Measurements from ENCODE around the gene RSPO3. TPM values are rescaled to one million over a fixed set of nuclear protein-coding genes. Genes with fewer than 3 reads are reported as not detected.

RSPO3 gene
- total RNA-seq, 1 experiment from 2014 or later, result not detected

DNA sequence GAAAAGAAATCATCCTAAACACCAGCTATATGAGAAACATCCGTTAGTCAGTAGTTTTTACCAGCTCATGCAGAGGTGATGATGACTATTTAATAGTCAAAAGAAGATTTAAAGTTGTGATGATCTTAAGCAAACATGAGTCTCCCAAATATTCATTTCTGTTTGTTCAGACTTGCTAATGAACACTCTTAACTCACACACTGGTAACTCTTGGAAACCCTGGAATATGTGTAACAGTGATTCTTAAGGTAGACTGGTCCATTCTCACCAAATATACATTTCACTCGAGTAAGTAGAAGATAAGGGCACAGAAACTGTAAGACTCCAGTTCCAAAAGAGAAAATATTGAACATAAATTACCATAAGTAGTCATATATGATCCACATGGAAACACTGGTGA, 29.1 kb downstream of the RSPO3 start:
- H3K36me3 Mint-ChIP-seq (ENCODE audit: insufficient read depth, unreplicated experiment), result no peaks in the 10 kb centered on the region
- peaks cover 82% of the 10 kb centered on the region for H3K27me3 Mint-ChIP-seq (ENCODE audit: insufficient read depth, unreplicated experiment)
- ChIA-PET POLR2A (no interaction called here), CTCF (no interaction called here)
- no peaks in the 10 kb centered on the region for H3K9me3 Mint-ChIP-seq (ENCODE audit: unreplicated experiment)
- BruUV-seq (replicated peaks), result no TSS peak
- TF ChIP-seq, protein P1, sequence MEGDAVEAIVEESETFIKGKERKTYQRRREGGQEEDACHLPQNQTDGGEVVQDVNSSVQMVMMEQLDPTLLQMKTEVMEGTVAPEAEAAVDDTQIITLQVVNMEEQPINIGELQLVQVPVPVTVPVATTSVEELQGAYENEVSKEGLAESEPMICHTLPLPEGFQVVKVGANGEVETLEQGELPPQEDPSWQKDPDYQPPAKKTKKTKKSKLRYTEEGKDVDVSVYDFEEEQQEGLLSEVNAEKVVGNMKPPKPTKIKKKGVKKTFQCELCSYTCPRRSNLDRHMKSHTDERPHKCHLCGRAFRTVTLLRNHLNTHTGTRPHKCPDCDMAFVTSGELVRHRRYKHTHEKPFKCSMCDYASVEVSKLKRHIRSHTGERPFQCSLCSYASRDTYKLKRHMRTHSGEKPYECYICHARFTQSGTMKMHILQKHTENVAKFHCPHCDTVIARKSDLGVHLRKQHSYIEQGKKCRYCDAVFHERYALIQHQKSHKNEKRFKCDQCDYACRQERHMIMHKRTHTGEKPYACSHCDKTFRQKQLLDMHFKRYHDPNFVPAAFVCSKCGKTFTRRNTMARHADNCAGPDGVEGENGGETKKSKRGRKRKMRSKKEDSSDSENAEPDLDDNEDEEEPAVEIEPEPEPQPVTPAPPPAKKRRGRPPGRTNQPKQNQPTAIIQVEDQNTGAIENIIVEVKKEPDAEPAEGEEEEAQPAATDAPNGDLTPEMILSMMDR (IDR thresholded peaks at IDR 0.05; ENCODE audit: unreplicated experiment), result no peak
- intact Hi-C loops (cut with micrococcal nuclease), result no loop called here
- H3K4me1 Mint-ChIP-seq (ENCODE audit: insufficient read depth, unreplicated experiment), result no peaks in the 10 kb centered on the region
- no peak for DNase-seq (ENCODE audit: unreplicated experiment)
- H3K27ac Mint-ChIP-seq (ENCODE audit: low read depth, unreplicated experiment), result no peak overlapping the region
- no peak overlapping the region for H3K4me3 Mint-ChIP-seq (ENCODE audit: unreplicated experiment)

DNA sequence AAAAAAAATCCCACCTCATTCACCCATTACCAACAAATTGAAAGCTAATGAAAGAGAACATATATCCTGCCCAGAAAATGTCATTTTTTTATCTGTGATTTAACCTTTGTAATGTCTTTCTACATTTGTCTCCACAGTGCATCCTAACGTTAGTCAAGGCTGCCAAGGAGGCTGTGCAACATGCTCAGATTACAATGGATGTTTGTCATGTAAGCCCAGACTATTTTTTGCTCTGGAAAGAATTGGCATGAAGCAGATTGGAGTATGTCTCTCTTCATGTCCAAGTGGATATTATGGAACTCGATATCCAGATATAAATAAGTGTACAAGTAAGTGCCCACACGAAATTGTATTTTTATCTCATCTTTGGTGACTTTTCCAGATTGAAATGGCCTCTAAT, 30.0 kb downstream of the RSPO3 start:
- H3K4me3 Mint-ChIP-seq (ENCODE audit: unreplicated experiment), result no peak overlapping the region
- POLR2A ChIA-PET, result no interaction called here
- H3K27me3 Mint-ChIP-seq (ENCODE audit: insufficient read depth, unreplicated experiment), result peaks cover 85% of the 10 kb centered on the region
- no TSS peak for BruUV-seq (replicated peaks)
- DNase-seq (ENCODE audit: unreplicated experiment), result no peak
- H3K27ac Mint-ChIP-seq (ENCODE audit: low read depth, unreplicated experiment), result no peak overlapping the region
- H3K4me1 Mint-ChIP-seq (ENCODE audit: insufficient read depth, unreplicated experiment), result no peaks in the 10 kb centered on the region
- intact Hi-C loops (cut with micrococcal nuclease), result no loop called here
- CTCF ChIA-PET, result no interaction called here
- no peaks in the 10 kb centered on the region for H3K9me3 Mint-ChIP-seq (ENCODE audit: unreplicated experiment)
- no peaks in the 10 kb centered on the region for H3K36me3 Mint-ChIP-seq (ENCODE audit: insufficient read depth, unreplicated experiment)
- TF ChIP-seq, protein P1 (IDR thresholded peaks at IDR 0.05; ENCODE audit: unreplicated experiment), result no peak

DNA sequence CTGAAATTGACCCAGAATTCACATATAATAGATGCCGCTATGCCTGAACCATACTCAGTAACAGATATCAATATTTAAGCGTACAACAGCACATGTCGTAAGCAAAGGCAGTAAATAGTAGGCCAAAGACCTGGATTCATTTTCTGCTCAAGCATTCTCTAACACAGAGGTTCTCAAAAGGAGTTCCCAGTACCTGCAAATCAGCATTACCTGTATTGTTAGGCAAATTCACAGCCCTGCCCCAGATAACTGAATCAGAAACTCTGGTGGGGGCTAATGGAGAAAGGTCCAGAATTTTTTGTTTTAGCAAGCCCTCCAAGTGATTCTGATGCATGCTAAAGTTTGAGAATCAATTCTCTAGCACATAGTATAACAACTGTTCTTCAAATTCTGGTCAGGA, 36.0 kb downstream of the RSPO3 start:
- no peak overlapping the region for H3K27ac Mint-ChIP-seq (ENCODE audit: low read depth, unreplicated experiment)
- no peaks in the 10 kb centered on the region for H3K9me3 Mint-ChIP-seq (ENCODE audit: unreplicated experiment)
- TF ChIP-seq, protein P1 (IDR thresholded peaks at IDR 0.05; ENCODE audit: unreplicated experiment), result no peak
- POLR2A ChIA-PET, result no interaction called here
- no TSS peak for BruUV-seq (replicated peaks)
- no peak overlapping the region for H3K4me3 Mint-ChIP-seq (ENCODE audit: unreplicated experiment)
- H3K27me3 Mint-ChIP-seq (ENCODE audit: insufficient read depth, unreplicated experiment), result peaks cover 87% of the 10 kb centered on the region
- CTCF ChIA-PET, result no interaction called here
- H3K36me3 Mint-ChIP-seq (ENCODE audit: insufficient read depth, unreplicated experiment), result no peaks in the 10 kb centered on the region
- no peak for DNase-seq (ENCODE audit: unreplicated experiment)
- no peaks in the 10 kb centered on the region for H3K4me1 Mint-ChIP-seq (ENCODE audit: insufficient read depth, unreplicated experiment)
- intact Hi-C loops (cut with micrococcal nuclease), result no loop called here

DNA sequence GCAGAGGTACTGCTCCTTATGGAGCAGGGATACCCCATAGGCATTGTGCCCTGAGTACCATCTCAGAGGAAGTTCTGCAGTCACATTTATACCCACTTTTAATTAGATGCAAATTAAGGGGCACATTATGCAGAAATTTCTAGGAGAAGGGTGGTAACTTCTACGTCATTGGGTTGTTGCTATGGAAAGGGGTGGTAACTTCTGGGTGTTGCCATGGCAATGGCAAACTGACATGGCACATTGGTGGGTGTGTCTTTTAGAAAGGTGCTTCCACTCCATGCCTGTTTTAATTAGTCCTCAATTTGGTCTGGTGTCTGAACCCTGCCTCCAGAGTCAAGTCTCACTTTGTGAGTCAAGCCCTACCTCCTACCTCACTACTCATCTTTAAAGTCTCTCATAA, 42.0 kb downstream of the RSPO3 start:
- DNase-seq (ENCODE audit: unreplicated experiment), result no peak
- Mint-ChIP-seq H3K4me1 (ENCODE audit: insufficient read depth, unreplicated experiment) (no peaks in the 10 kb centered on the region), H3K9me3 (ENCODE audit: unreplicated experiment) (no peaks in the 10 kb centered on the region), H3K4me3 (ENCODE audit: unreplicated experiment) (no peak overlapping the region), H3K27ac (ENCODE audit: low read depth, unreplicated experiment) (no peak overlapping the region), H3K36me3 (ENCODE audit: insufficient read depth, unreplicated experiment) (no peaks in the 10 kb centered on the region), H3K27me3 (ENCODE audit: insufficient read depth, unreplicated experiment) (peaks cover 90% of the 10 kb centered on the region)
- CTCF ChIA-PET, result no interaction called here
- POLR2A ChIA-PET, result no interaction called here
- TF ChIP-seq, protein P1 (IDR thresholded peaks at IDR 0.05; ENCODE audit: unreplicated experiment), result no peak
- intact Hi-C loops (cut with micrococcal nuclease), result no loop called here
- BruUV-seq (replicated peaks), result no TSS peak
